OCI-LY3 (cell line): ENCODE measurements around the gene COL4A3.

Source experiments
- EZH2phosphoT487 ChIP-seq: fragments of 200-600 bp; shearing (Covaris generic); IDR thresholded peaks from 2 replicates; pipeline ENCODE4 v1.6.1; 2018; ENCODE audit warnings: antibody characterized with exemption, mixed run types, low read depth
- TF ChIP-seq, protein P1 (sequence below): fragments of 200-600, 300-600 bp; sonication (generic); IDR thresholded peaks from 2 replicates; pipeline ENCODE4 v1.5.1; 2014; ENCODE audit warnings: antibody characterized with exemption, low read length, low read depth

DNA sequence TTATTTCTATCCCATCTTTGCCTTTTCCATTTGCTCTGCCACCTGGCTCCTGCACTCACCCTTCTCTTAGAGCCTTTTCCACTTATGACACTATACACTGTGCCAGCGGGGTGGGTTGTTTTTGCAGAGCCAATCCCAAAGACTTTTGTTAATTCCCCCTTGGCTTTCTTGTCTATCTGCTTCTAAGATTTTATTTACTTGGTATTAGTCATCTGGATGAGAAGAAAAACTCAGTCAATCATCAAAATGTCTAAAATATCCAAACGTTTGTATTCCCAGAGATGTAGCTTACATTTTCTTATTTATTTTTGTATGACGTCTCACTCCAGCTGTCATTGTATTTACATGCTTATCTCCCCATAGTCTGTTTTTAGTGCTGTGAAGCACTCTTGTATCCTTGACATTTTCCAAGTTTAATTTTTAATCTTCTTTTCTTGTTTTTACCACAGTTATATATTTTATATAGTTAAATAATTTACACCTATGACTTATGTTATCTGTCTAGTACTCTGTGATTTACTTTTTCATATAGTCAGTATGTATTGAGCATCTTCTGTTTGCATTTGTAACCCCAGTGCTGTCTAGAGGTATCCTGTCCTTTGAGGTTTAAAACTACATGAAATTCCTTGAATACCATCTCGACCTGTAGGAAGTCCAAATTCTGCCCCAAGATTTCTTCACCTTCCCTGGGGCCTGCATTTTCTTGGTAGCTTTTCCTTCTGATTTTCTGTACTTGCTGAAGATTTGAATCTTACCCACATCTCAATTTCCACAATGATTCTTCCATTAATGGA lies 55.1 kb downstream of the COL4A3 start:
- TF ChIP-seq, protein P1, sequence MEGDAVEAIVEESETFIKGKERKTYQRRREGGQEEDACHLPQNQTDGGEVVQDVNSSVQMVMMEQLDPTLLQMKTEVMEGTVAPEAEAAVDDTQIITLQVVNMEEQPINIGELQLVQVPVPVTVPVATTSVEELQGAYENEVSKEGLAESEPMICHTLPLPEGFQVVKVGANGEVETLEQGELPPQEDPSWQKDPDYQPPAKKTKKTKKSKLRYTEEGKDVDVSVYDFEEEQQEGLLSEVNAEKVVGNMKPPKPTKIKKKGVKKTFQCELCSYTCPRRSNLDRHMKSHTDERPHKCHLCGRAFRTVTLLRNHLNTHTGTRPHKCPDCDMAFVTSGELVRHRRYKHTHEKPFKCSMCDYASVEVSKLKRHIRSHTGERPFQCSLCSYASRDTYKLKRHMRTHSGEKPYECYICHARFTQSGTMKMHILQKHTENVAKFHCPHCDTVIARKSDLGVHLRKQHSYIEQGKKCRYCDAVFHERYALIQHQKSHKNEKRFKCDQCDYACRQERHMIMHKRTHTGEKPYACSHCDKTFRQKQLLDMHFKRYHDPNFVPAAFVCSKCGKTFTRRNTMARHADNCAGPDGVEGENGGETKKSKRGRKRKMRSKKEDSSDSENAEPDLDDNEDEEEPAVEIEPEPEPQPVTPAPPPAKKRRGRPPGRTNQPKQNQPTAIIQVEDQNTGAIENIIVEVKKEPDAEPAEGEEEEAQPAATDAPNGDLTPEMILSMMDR, result no peak
- TF ChIP-seq EZH2phosphoT487, result no peak
